Measurements from ENCODE around the gene ARFGAP3. TPM values are rescaled to one million over a fixed set of nuclear protein-coding genes. Genes with fewer than 3 reads are reported as not detected.

Gene ARFGAP3
- polyA plus RNA-seq, 1 of the 3 experiments (the other 2 are of a cell fraction) = 12.6 TPM

GRCh38 chr22:42884616-42885375, 27.7 kb upstream of the ARFGAP3 start:
- POLR2A ChIA-PET = no interaction called here

GRCh38 chr22:42883970-42884369, 26.9 kb upstream of the ARFGAP3 start:
- POLR2A ChIA-PET = no interaction called here

More at GRCh38 chr22:42884616-42885375, 27.7 kb upstream of the ARFGAP3 start:
- 78% methylated on average over 4 of the region's 7 CpGs for WGBS (ENCODE audit: low lambda C conversion rate)
- H3K79me2 ChIP-seq (ENCODE audit: insufficient read depth) = no peaks in the 10 kb centered on the region
- no peaks in the 10 kb centered on the region for H3K4me1 ChIP-seq (ENCODE audit: control insufficient read depth in 1 of 2, insufficient read depth in 2 of 2, low read depth in 1 of 2, low read length in 1 of 2)
- no peak overlapping the region for H3K4me2 ChIP-seq
- no peaks in the 10 kb centered on the region for H3K9me3 ChIP-seq
- peaks cover 0 to 15% of the 10 kb centered on the region in 2 experiments for H3K36me3 ChIP-seq (replicated peaks in 1 of 2; ENCODE audit: control insufficient read depth in 1 of 2, insufficient read depth in 2 of 2, low read length in 1 of 2)
- H3K27me3 ChIP-seq (ENCODE audit: insufficient read depth) = no peaks in the 10 kb centered on the region
- no peak for DNase-seq
- H3K27ac ChIP-seq (ENCODE audit: low read depth in 2 of 2, low read length in 1 of 2) = no peak overlapping the region
- CTCF ChIA-PET = interaction anchor here (1.9 kb wide), 1 partner anchor 17 kb away, joined by 5 read pairs; no protein-coding TSS in a partner anchor
- H4K20me1 ChIP-seq (ENCODE audit: insufficient read depth) = no peaks in the 10 kb centered on the region
- H3K9ac ChIP-seq = no peak overlapping the region
- H2AFZ ChIP-seq (ENCODE audit: low read depth) = no peak overlapping the region
- no peaks in the 10 kb centered on the region for H3K9me2 ChIP-seq
- no peaks in the 10 kb centered on the region for H3F3A ChIP-seq (replicated peaks; ENCODE audit: insufficient read depth)
- TF ChIP-seq, protein P1, sequence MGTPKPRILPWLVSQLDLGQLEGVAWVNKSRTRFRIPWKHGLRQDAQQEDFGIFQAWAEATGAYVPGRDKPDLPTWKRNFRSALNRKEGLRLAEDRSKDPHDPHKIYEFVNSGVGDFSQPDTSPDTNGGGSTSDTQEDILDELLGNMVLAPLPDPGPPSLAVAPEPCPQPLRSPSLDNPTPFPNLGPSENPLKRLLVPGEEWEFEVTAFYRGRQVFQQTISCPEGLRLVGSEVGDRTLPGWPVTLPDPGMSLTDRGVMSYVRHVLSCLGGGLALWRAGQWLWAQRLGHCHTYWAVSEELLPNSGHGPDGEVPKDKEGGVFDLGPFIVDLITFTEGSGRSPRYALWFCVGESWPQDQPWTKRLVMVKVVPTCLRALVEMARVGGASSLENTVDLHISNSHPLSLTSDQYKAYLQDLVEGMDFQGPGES (IDR thresholded peaks at IDR 0.05; ENCODE audit: low read depth, low read length) = no peak
- no peak overlapping the region for H3K4me3 ChIP-seq (ENCODE audit: low read depth in 2 of 2, low read length in 1 of 2)

More at GRCh38 chr22:42883970-42884369, 26.9 kb upstream of the ARFGAP3 start:
- H3K4me3 ChIP-seq (ENCODE audit: low read depth in 2 of 2, low read length in 1 of 2) = no peak overlapping the region
- WGBS (ENCODE audit: low lambda C conversion rate) = 78% methylated on average over 3 of the region's 9 CpGs
- no peak for DNase-seq
- H3K4me1 ChIP-seq (ENCODE audit: control insufficient read depth in 1 of 2, insufficient read depth in 2 of 2, low read depth in 1 of 2, low read length in 1 of 2) = no peaks in the 10 kb centered on the region
- no peak overlapping the region for H3K9ac ChIP-seq
- H3K27ac ChIP-seq (ENCODE audit: low read depth in 2 of 2, low read length in 1 of 2) = no peak overlapping the region
- H3K36me3 ChIP-seq (replicated peaks in 1 of 2; ENCODE audit: control insufficient read depth in 1 of 2, insufficient read depth in 2 of 2, low read length in 1 of 2) = peaks cover 0 to 18% of the 10 kb centered on the region in 2 experiments
- H3K27me3 ChIP-seq (ENCODE audit: insufficient read depth) = no peaks in the 10 kb centered on the region
- no peaks in the 10 kb centered on the region for H3F3A ChIP-seq (replicated peaks; ENCODE audit: insufficient read depth)
- no peak overlapping the region for H3K4me2 ChIP-seq
- H3K9me3 ChIP-seq = no peaks in the 10 kb centered on the region
- no peaks in the 10 kb centered on the region for H3K9me2 ChIP-seq
- CTCF ChIA-PET = interaction anchor here (1.9 kb wide), 1 partner anchor 16 kb away, joined by 5 read pairs; no protein-coding TSS in a partner anchor
- no peaks in the 10 kb centered on the region for H4K20me1 ChIP-seq (ENCODE audit: insufficient read depth)
- H3K79me2 ChIP-seq (ENCODE audit: insufficient read depth) = no peaks in the 10 kb centered on the region
- no peak overlapping the region for H2AFZ ChIP-seq (ENCODE audit: low read depth)
- TF ChIP-seq ELF1 (IDR thresholded peaks at IDR 0.05) (no peak), FOXM1 (IDR thresholded peaks at IDR 0.05; ENCODE audit: low read depth) (no peak), CHD2 (IDR thresholded peaks at IDR 0.05; ENCODE audit: low read length, partially characterized antibody) (no peak), TEAD4 (IDR thresholded peaks at IDR 0.05; ENCODE audit: borderline replicate concordance, insufficient read depth) (no peak), SMC3 (IDR thresholded peaks at IDR 0.05; ENCODE audit: low read depth, low read length) (no peak), TCF12 (IDR thresholded peaks at IDR 0.05) (no peak), USF2 (IDR thresholded peaks at IDR 0.05; ENCODE audit: borderline replicate concordance, low read depth, low read length) (no peak), USF1 (IDR thresholded peaks at IDR 0.05; ENCODE audit: borderline replicate concordance, low read depth) (no peak), POLR2AphosphoS5 (IDR thresholded peaks at IDR 0.05; ENCODE audit: low read depth, low read length) (no peak), JUND (IDR thresholded peaks at IDR 0.05) (no peak)
- TF ChIP-seq, protein P2, sequence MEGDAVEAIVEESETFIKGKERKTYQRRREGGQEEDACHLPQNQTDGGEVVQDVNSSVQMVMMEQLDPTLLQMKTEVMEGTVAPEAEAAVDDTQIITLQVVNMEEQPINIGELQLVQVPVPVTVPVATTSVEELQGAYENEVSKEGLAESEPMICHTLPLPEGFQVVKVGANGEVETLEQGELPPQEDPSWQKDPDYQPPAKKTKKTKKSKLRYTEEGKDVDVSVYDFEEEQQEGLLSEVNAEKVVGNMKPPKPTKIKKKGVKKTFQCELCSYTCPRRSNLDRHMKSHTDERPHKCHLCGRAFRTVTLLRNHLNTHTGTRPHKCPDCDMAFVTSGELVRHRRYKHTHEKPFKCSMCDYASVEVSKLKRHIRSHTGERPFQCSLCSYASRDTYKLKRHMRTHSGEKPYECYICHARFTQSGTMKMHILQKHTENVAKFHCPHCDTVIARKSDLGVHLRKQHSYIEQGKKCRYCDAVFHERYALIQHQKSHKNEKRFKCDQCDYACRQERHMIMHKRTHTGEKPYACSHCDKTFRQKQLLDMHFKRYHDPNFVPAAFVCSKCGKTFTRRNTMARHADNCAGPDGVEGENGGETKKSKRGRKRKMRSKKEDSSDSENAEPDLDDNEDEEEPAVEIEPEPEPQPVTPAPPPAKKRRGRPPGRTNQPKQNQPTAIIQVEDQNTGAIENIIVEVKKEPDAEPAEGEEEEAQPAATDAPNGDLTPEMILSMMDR (IDR thresholded peaks at IDR 0.05) = no peak

Measured in SK-N-SH (cell line).